Mucosa of descending colon (tissue), 3 donors: ENCODE data around the gene SH3BGR. TPM values are rescaled to one million over a fixed set of nuclear protein-coding genes. Genes with fewer than 3 reads are reported as not detected.

Experiments used
- ATAC-seq: fragments of 200-7000 bp; cut with Tn5 transposase; one replicate; pipeline ENCODE4 v1.9.1; 2020; ENCODE audit warnings: mild to moderate bottlenecking, moderate library complexity
- DNase-seq, 3 donors: peaks; one replicate each; pipeline ENCODE4 v3.0.0-alpha.2; 2020
- H3K36me3 ChIP-seq: fragments of 200-600 bp; one replicate; pipeline ENCODE4 v1.8.0; 2021; ENCODE audit warnings: low read depth, mild to moderate bottlenecking
- H3K4me1 ChIP-seq: fragments of 200-600 bp; one replicate; pipeline ENCODE4 v1.8.0; 2021; ENCODE audit warnings: low read depth, mild to moderate bottlenecking
- H3K4me3 ChIP-seq: fragments of 200-600 bp; one replicate; pipeline ENCODE4 v1.8.0; 2021; ENCODE audit warnings: mild to moderate bottlenecking
- H3K9me3 ChIP-seq: fragments of 200-600 bp; one replicate; pipeline ENCODE4 v1.8.0; 2021; ENCODE audit warnings: mild to moderate bottlenecking
- intact Hi-C, 2 donors: fragments of 100-400 bp; cut with DNase I in 1 of 2; cut with micrococcal nuclease in 1 of 2; formaldehyde crosslinking; loops; one replicate each; pipeline versions ENCODE4 v1.11.0 to v1.11.1; 2022; cut with DNase I, micrococcal nuclease
- total RNA-seq, 3 donors: library from RNA; stranded (reverse); fragmentation: NEBNext Ultra II Directional in 2 of 3; extraction: Animal tissue kit (Norgen Biotek cat#: 25700) in 2 of 3; gene quantifications; one replicate each; pipeline versions ENCODE4 v1.2.1 to v1.2.4, GENCODE V29; 2021 to 2023
- TF ChIP-seq, protein P1 (sequence below): fragments of 200-600 bp; IDR thresholded peaks from one replicate; pipeline ENCODE4 v1.8.0; 2022; ENCODE audit warnings: antibody characterized with exemption, mild to moderate bottlenecking
- donor health status: DM: no; HTN: no; CAD: no; lungs with moderate emphysema.
- donor health status: DM: no; HTN: no; CAD: no.
- donor health status: DM: no; HTN: yes; CAD: no.

SH3BGR gene
- total RNA-seq, 3 donors from 2014 or later: 2.2 to 19.7 (median 5.0) TPM

DNA sequence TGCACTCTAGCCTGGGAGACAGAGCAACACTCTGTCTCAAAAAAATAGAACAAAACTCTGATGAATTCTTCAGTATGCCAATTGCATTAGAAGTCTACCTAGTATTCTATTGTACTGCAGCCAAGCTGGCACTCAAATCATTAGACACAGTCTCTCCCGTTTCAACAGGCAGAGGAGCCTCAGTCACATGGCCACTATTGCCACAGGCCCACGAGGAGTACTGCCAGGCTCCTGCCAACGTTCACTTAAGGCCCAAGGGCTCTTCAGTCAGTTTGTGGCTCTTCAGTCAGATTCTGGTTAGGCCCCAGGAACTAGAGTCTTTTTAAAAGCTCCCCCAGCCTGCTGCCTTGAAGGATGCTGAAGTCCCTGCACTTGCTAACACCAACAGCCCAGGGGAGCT is 73.4 kb downstream of the SH3BGR start:
- ATAC-seq (no peak), DNase-seq (no peak)
- TF ChIP-seq, protein P1, sequence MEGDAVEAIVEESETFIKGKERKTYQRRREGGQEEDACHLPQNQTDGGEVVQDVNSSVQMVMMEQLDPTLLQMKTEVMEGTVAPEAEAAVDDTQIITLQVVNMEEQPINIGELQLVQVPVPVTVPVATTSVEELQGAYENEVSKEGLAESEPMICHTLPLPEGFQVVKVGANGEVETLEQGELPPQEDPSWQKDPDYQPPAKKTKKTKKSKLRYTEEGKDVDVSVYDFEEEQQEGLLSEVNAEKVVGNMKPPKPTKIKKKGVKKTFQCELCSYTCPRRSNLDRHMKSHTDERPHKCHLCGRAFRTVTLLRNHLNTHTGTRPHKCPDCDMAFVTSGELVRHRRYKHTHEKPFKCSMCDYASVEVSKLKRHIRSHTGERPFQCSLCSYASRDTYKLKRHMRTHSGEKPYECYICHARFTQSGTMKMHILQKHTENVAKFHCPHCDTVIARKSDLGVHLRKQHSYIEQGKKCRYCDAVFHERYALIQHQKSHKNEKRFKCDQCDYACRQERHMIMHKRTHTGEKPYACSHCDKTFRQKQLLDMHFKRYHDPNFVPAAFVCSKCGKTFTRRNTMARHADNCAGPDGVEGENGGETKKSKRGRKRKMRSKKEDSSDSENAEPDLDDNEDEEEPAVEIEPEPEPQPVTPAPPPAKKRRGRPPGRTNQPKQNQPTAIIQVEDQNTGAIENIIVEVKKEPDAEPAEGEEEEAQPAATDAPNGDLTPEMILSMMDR: no peak
- H3K4me3 ChIP-seq: no peak overlapping the region
- intact Hi-C loops: no loop called here
- peaks cover 11% of the 10 kb centered on the region for H3K4me1 ChIP-seq
- no peaks in the 10 kb centered on the region for H3K9me3 ChIP-seq
- no peaks in the 10 kb centered on the region for H3K36me3 ChIP-seq

DNA sequence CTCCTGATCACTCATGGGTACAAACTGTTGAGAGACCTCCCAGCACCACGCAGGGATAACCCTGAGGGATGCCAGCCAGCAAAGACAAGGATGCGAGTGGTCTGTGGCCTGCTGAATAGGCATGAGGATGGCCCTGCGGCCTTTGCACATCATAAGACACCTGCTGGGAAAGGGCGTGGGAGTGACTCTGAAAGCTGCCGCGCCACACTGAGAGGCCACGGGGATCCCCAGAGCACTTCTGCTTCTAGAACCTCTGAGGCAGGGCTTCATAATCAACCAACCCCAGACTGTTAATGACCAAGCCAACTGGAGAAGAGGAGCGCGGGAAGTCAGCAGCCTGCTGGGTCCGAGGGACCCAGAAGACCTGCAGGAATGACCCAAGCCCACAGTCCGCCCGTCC is 73.8 kb downstream of the SH3BGR start:
- H3K9me3 ChIP-seq: no peaks in the 10 kb centered on the region
- no peak for DNase-seq
- ATAC-seq: no peak
- no peak overlapping the region for H3K4me3 ChIP-seq
- no peaks in the 10 kb centered on the region for H3K36me3 ChIP-seq
- intact Hi-C loops: no loop called here
- H3K4me1 ChIP-seq: peaks cover 11% of the 10 kb centered on the region
- TF ChIP-seq, protein P1: no peak

DNA sequence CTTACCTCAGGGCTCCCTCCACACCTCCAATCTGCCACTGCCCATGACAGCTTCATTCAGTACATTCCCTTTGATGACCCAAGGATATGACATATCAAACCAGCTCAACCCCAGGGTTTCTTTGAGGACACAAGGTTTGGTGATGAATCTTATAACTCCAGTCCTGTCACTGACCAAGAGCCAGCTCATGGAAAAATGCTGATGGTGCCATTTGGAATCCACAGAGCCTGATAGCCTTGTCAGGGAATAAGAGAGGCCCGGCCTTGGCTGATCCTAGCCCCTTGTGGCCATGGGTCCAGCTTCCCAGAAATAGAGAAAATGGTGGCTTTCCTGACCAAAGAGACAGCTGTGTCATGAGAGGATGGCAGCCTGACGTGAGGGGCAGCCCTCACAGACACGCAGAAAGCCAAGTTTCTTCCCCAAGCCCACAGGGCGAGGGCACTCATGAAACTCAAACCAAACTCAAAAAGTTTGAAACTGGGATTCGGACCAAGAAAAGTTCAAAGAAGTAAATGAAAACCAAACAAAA is 75.4 kb downstream of the SH3BGR start:
- ATAC-seq (no peak), DNase-seq (no peak)
- peaks cover 11% of the 10 kb centered on the region for H3K4me1 ChIP-seq
- TF ChIP-seq, protein P1: no peak
- no peaks in the 10 kb centered on the region for H3K9me3 ChIP-seq
- H3K36me3 ChIP-seq: no peaks in the 10 kb centered on the region
- no peak overlapping the region for H3K4me3 ChIP-seq
- intact Hi-C loops: no loop called here

DNA sequence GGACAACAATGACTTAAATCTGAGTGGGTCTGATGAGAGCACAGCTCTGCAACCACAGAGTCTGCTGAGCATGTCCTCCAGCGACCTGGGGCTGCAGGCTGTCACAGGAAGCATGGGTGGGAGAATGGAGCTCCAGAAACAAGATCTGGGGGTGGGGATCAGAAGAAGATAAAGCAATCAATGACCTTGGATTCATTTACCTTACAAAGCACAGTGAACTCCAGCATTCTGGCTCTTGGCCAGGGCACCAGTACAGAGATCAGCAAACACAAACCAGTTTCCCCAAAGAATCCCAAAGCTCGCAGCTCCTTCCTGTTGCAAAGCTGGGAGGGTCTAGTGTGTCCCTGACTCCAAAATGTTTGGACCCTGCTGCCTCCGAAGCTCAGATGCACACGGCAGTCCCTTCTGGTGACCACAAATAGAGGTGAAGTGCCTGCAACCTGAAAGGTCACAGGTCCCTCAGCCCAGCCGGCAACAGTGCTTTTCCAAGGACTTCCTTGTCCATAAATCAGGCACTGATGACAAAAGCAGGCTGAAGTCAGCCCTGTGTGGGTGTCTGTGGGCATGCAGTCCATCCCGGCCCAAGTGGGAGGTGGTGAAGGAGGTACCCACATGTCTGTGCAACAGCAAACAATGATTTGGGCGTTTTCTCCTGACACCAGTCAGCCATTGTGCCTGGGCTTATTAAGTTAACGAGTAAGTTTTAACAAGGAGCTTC is 76.1 kb downstream of the SH3BGR start:
- peak; percentile 86 for ATAC-seq
- DNase-seq: peak; percentile 73 to 83 (median 83)
- peaks cover 11% of the 10 kb centered on the region for H3K4me1 ChIP-seq
- intact Hi-C loops: no loop called here
- H3K4me3 ChIP-seq: no peak overlapping the region
- TF ChIP-seq, protein P1: no peak
- H3K9me3 ChIP-seq: no peaks in the 10 kb centered on the region
- no peaks in the 10 kb centered on the region for H3K36me3 ChIP-seq

DNA sequence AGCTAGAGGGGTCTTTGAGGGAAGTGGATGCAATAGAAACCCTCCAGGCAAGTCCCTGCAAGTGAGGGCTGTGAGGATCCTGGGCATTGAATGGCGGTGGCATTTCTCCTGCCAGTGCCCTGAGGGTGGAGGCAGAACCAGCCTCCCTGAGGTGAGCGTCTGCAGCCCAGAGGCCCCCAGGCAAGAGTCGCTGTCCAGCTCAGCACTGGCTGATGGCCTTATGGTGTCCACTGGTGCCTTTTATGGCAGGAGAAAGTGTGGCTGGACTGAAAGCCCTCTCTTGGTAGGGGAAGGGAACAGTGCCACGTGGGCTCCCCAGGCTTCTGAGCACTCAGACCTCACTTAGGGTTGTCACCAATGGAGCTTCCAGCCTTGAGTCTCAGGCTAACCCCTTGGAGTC is 77.3 kb downstream of the SH3BGR start:
- intact Hi-C loops: no loop called here
- ATAC-seq (no peak), DNase-seq (no peak)
- Histone ChIP-seq H3K4me3 (no peak overlapping the region), H3K4me1 (peaks cover 6% of the 10 kb centered on the region), H3K9me3 (no peaks in the 10 kb centered on the region), H3K36me3 (no peaks in the 10 kb centered on the region)
- TF ChIP-seq, protein P1: no peak
